ELR (cell line): ENCODE data around the gene ATP6V0C.
A peak's percentile ranks its signal among the peaks of the same experiment; 100 is the strongest.
"Not testable (repeated sequence)": the region's sequence is repeated elsewhere in the genome, so short reads cannot be mapped to it uniquely, and the experiment has no call there.

Experiments used
- DNase-seq: peaks from one replicate; pipeline ENCODE4 v3.0.0-alpha.2; 2015; ENCODE audit warnings: low read depth

The ATP6V0C gene

DNA sequence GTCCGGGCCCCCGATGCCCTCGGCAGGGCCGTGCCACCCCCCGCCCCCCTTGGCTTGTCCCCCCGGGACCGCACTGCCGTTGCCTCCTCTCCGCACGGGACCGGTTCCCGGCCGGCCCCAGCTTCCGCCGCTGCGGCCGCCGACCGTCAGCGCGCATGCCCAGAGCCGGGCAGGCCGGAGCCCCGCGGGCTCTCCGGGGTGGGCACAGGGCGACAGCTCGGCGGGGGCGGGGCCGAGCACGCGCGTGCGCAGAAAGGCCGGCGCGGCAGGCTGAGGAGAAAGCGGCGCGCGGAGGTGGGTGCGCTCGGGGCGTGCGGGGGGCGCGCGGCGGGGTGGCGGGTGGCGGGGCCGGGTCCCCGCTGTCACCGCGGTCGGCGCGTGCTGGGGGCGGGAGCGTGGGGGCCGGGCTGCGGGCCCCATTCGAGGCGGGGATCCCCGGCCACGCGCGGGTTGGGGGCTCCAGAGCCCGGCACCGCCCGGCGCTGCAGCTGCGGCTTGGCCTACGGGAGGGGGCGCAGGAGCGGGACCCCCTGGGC is 38.8 kb upstream of the ATP6V0C start, which contains the start of gene TBC1D24:
Gene TBC1D24, plus strand, starts transcription at position 251 of the 536 bp plus-strand sequence. CDS start 21,022 bp downstream, outside the sequence.
- DNase-seq = peak; percentile 82

- DNase-seq = peak; percentile 36
These were observed 38.1 kb upstream of the ATP6V0C start for GRCh38 chr16:2475413-2476344.

GRCh38 chr16:2476345-2476720 is 37.4 kb upstream of the ATP6V0C start:
- no peak for DNase-seq

DNA sequence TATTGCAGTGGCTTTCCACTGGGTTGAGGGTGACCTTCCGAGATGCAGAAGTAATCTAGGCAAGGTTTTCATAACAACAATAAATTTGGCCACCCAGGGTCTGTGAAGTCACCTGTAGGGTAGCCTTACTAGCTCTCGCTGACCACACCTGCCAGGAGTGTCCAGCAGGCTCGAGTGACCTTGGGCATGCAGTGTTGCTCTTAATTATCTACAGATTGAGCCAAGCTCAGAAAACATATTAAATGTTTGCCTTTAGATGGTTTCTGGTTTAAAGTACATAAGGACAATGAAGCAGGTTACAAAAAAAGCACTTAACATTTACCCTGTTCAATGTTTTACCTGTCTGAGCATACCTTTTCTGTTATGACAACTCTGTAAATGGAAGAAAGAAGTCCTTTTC is 37.0 kb upstream of the ATP6V0C start:
- no peak for DNase-seq

DNA sequence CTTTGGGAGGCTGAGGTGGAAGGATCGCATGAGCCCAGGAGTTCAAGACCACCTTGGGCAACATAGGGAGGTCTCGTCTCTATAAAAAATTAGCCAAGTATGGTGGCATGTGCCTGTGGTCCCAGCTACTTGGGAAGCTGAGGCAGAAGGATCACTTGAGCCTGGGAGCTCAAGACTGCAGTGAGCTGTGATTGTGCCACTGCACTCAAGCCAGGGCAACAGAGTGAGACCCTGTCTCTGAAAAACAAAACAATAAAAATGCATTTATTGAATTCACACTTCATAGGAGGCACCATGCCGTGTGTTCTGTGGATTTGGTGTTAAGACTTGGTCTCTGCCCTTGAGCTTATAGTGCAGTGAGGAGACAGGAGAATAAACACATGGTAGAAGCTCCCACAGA is 36.4 kb upstream of the ATP6V0C start:
- DNase-seq = no peak

DNA sequence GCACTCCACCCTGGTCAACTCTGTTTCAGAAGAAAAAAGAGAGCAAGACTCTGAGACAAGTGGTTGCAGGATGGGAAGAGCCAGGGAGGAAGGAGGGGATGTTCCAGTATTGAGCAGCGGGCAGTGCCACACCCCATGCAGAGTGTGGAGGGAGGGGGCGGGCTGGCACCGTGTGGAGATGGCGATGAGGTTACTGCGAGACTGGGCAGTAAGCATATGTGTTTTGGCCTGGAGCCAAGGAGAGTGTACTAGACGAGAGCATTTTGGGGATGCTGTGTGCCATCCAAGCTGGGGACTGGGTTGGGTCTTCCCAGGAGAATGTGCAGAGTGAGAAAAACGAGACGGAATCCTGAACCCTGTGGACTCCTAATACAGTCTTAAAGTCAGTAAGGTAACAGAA is 35.5 kb upstream of the ATP6V0C start:
- no peak for DNase-seq

- DNase-seq = not testable (repeated sequence)
These were observed 33.8 kb upstream of the ATP6V0C start for GRCh38 chr16:2479996-2480395.

DNA sequence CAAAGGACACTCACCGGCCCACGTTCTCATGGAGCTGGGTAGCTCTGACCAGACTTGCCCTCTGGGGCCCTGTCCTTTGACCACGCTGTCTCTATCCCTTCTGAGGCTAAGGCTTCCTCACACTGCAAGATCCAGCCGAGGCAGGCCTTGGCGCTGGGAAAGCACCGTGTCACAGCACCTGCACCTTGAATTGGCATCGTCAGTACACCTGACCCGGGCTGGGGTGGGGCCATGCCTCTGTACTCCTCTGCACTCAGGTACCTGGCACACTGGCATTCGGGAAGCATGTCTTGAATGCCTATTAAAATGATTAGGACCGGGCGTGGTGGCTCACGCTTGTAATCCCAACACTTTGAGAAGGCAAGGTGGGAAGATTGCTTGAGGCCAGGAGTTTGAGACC is 32.8 kb upstream of the ATP6V0C start:
- DNase-seq = no peak

DNA sequence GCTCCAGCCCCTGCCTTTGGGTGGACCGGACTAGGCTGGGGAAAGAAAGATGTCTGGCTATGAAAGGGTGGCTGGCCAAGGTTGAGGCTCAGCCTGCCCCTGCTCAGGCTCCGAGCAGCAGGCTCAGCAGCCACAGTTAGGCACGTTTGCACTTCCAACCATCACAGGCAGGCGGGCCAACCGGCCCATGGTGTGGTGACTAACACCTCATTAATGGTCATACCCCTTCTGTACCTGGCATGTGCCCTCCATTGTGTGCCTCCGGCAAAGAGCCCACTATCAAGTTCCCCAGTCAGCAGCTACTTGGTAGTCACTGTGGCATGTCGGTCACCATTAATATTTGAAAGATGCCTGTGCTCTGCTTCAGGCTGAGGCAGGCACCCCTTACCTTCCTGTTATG is 32.1 kb upstream of the ATP6V0C start:
- DNase-seq = no peak

DNA sequence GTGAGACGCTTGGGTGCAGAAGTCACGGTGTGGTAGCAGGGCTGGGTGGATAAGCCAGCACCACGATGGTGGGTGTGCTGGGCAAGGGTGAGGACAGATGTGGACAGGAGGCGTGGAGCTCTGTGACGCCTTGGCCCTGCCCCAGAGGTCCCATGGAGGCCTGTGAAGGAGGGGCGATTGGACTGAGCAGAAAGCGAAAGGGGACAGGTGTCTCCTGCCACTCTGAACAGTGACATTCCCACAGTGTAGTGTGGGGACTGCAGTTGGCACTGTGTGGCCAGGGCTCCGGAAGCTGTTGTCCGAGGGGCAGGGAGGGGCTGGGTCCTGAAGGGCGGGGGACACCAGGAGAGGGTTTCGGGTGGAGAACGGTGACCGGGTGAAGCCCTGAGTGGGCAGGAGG is 31.5 kb upstream of the ATP6V0C start:
- no peak for DNase-seq

DNA sequence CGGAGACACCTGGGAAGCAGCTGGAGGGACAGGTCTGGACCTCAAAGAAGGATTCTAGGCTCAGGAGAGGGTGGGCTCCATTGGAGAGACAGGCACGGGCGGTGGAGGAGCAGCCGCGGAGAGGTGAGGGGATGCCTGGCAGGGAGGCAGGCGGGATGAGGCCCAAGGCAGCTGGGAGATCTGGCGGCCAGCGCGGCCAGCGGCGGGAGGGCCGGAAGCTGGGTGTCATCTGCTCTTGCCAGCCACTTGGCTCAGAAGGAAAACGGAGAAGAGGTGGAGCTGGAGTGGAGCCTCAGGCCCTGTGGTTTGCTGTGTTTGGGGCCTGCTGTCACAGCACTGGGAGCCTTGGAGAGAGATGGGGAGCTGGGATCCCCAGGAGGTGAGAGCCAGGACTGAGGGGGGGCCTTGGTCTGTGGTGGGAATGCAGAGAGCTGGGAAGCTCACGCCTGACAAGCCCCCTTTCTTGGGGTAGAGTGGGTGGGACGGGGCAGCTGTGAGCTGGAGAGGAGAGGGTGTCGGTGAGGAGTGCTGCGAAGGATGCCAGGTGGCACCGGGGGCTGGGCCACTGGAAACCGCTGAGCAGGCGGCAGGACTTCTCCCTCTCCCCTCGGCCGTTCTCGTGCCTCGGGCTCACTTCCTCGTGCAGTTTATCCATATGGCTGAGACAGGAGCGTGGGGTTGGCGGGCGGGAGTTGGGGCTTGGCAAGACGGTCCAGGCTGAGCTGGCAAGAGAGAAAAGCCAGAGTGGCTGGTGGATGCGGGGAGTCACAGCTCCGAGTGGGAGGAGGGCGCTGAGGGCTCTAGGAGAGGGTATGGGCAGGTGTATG is 30.8 kb upstream of the ATP6V0C start:
- peak; percentile 65 for DNase-seq

DNA sequence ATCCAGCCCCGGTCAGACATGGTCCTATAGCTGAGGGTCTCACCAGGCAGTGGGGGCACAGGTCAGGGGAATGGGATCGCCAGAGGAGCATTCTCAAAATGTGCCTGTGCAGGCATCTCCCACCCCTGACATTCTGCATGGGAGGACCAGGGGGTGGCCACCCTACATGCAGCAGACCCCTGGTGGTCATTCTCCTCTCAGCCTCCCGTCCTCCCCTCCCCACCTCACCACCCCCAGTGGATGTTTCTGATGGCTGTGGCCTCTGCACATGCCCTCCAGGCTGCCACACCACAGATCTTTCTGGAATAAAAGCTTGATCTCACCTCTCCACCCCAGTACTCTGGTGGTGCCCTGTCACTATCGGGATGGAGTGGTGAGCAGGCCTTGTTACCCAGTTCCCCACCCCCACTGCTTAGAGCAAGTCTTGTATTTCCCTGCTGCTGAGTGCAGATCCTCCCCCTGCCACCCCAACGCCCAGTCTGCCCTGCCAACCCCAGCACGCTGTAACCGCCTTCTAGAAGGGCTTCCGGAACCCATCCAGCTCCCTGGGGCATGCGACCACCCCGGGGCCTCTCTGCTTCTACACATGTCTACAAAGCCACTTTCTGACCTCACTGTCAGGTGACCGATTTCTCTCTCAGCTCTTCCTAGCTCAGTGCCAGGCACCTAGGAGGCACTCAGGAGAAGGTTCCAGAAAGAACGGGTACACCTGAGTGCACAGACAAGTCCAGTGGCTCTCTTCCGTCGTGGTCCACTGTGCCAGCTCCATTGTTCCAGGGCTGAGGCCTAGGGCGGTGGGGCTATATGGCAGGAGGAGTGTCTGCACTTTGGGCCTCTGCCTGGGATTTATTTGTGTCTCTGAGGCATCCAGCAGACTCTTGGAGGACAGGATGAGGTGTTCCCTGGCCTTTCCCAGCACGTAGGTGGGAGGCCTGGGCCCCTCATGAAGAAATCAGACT is 29.5 kb upstream of the ATP6V0C start:
- no peak for DNase-seq

DNA sequence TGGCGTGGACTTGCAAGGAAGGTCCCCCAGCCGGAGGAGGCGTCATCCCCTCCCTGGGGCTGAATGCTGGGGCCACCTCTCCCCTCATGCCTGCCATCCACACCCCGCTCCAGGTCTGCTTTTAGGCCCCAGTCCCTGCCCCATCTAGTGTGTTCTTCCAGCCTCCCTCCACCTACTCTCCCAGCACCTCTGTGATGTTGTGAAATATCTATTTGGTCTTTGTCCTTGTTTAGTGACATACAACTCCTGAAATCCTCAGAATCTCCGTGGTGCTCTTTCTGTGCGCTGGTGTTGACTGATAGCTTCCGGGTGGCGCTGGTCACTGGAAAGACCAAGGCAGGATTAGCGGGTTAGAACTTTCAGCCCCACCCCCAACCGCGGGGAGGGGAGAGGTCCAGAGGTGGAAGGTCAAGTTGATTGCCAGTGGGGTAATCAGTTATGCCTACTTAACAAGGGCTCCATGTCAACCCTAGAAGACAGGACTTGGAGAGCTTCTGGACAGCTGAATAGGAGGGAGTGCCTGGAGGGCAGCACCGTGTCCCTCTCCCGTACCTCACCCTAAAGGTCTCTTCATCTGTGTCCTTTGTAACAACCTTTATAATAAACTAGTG is 28.7 kb upstream of the ATP6V0C start:
- no peak for DNase-seq

- no peak for DNase-seq
These were observed 27.8 kb upstream of the ATP6V0C start for GRCh38 chr16:2485811-2486507.

DNA sequence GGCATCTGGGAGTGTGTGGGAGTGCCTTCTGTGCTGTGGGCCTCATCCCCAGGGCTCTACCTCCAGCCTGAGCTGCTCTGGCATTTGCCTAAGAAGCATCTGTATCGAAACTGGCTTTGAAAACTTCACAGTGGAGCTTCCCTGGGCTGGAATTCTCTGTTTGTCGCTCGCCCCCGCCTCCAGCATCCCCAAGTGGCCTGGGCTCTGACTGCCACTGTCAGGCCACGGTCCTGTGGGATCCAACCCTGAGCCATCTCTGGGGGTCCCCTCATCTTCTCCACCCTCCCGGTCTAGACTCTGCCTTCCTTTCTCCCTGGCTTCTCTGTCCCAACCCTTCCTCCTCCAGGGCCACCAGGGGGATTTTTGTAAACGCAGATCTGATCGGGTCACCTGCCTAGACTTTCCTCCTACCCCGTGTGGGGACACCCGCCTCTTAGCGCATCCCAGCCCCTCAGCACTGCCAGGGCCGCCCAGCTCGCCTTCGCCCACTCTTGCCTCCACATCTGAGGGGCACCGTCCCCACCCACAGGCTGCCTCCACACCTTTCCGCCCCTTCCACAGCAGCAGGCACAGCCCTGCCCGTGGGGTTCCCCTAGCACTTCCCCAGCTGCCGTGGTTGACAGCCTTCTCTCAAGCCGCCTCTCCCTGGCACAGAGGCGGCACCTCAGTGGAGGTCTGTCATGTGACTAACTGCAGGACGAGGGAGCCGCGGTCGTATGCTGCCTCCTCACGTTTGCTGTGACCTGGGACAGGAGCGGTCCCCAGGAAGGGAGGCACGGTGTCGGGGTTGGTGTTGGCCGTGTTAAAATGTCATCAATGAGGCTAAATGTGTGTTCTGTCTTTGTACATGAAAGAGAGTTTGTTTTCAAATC is 26.9 kb upstream of the ATP6V0C start:
- no peak for DNase-seq

DNA sequence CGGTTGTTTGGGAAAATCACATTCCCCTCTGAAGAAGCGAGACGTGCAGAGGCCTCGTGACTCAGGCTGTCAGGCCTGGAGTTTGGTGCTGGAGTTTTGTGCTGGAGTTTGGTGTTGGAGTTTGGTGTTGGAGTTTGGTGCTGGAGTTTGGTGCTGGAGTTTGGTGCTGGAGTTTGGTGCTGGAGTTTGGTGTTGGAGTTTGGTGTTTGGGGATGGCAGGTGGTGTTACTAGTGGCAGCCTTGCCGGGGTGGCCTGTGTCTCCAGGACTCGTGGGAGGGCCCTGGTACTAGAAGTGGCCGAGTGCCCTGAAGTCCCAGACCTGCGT is 26.3 kb upstream of the ATP6V0C start:
- no peak for DNase-seq

DNA sequence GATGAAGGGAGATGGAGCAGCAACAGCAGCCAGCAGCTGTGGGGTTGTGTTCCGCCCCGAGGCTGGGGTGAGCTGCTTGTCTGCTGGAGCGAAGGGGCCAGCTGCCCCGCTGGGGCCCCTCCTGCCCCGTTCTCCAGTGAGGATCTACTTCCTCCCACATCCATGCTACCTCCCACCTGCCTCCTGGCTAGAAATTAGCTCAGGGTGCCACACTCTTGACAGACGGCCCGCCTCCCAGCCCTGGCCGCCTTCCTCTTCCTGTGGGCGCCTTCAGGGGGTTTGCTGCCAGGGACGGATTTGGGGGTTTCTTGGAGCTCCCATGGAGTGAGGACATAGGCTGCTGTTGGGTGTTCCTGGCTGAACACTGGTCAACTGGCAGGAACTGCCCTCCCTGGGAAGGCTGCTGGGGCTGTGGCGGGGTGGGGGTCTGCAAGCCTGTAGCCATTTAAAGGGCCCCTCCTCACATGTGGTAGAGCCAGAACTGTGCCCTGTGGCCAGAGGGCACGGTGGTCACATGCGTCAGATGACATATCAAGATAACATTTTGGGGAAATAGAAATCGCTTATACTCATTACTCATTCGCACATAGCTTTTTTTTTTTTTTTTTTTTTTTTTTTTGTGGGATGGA is 25.7 kb upstream of the ATP6V0C start:
- no peak for DNase-seq

DNA sequence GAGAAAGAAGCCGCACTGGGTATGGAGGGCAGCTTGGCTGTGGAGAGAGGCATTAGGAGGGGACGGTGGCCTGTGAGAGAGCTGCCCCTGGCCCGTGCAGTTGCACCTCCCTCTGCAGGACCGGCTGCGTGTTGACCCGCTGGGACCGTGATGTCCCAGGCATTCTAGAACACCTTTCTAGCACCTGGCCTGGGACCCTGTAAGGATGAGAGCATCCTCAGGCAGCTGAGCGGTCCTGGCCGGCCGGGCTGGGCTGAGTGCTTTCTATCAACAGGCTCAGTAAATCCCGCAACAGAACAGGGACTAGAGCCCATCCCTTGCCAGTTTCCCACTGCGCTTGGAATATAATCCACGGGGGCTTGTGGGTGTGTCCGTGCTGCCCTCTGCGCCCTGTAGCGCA is 24.2 kb upstream of the ATP6V0C start:
- no peak for DNase-seq
